A673 (cell line): ENCODE results near the gene ACP5. TPM values are rescaled to one million over a fixed set of nuclear protein-coding genes. Genes with fewer than 3 reads are reported as not detected.

Experiments used
- BruUV-seq: library from RNA; stranded (reverse); fragments of 400-500 nt; replicated peaks from 2 replicates; lab custom pipeline; 2021; lab: Mats Ljungman, UMichigan
- CTCF ChIA-PET: fragments of 300-600 bp; sonication (Branson Sonifier 250); formaldehyde crosslinking; loops from one replicate; lab custom pipeline; 2022; ENCODE audit warnings: antibody characterized with exemption; lab: Charles Lee
- POLR2A ChIA-PET: fragments of 300-600 bp; sonication (Branson Sonifier 250); formaldehyde crosslinking; loops from one replicate; lab custom pipeline; 2022; ENCODE audit warnings: antibody characterized with exemption; ENCODE audit not compliant: low non-redundant PET; lab: Charles Lee
- DNase-seq: peaks from one replicate; pipeline ENCODE4 v3.0.0-alpha.2; 2015; ENCODE audit warnings: low spot score
- H3K27ac ChIP-seq: fragments of 200-600 bp; sonication (generic); 2 replicates; pipeline ENCODE4 v1.5.1; 2016; ENCODE audit warnings: mixed run types, low read depth, mild to moderate bottlenecking, mixed read lengths, antibody characterized with exemption, low read length; ENCODE audit not compliant: poor library complexity, severe bottlenecking
- H3K27me3 ChIP-seq: fragments of 200-600 bp; sonication (generic); replicated peaks from 2 replicates; pipeline ENCODE4 v1.6.1; 2017; ENCODE audit warnings: mixed run types, low read depth, mild to moderate bottlenecking, mixed read lengths, antibody characterized with exemption, low read length; ENCODE audit not compliant: insufficient read depth, poor library complexity
- H3K36me3 ChIP-seq: fragments of 200-600 bp; sonication (generic); 2 replicates; pipeline ENCODE4 v1.6.1; 2016; ENCODE audit warnings: mixed run types, mild to moderate bottlenecking, mixed read lengths, antibody characterized with exemption, low read length; ENCODE audit not compliant: insufficient read depth, poor library complexity, severe bottlenecking
- H3K4me1 ChIP-seq: fragments of 200-600 bp; sonication (generic); 2 replicates; pipeline ENCODE4 v1.6.1; 2017; ENCODE audit warnings: mixed run types, mild to moderate bottlenecking, mixed read lengths, antibody characterized with exemption, low read length; ENCODE audit not compliant: insufficient read depth, poor library complexity, severe bottlenecking
- H3K4me3 ChIP-seq: fragments of 200-600 bp; sonication (generic); 2 replicates; pipeline ENCODE4 v1.5.1; 2016; ENCODE audit warnings: low read depth, mixed run types, mild to moderate bottlenecking, mixed read lengths, low read length; ENCODE audit not compliant: poor library complexity, severe bottlenecking
- H3K9me3 ChIP-seq: fragments of 200-600 bp; sonication (generic); 2 replicates; pipeline ENCODE4 v1.6.1; 2016; ENCODE audit warnings: mixed run types, low read depth, mild to moderate bottlenecking, mixed read lengths, antibody characterized with exemption, low read length; ENCODE audit not compliant: poor library complexity, severe bottlenecking
- CTCF ChIP-seq: fragments of 300-800, 200-600 bp; sonication (generic); conservative IDR thresholded peaks from 2 replicates; pipeline ENCODE4 v1.5.1; 2017; ENCODE audit warnings: low read depth, mild to moderate bottlenecking, antibody characterized with exemption, low read length, moderate library complexity, mixed read lengths
- EZH2 ChIP-seq: fragments of 200-600 bp; sonication (generic); IDR thresholded peaks from 2 replicates; pipeline ENCODE4 v1.6.1; 2017; ENCODE audit warnings: borderline replicate concordance, low read depth, mild to moderate bottlenecking, mixed read lengths, antibody characterized with exemption, low read length; ENCODE audit not compliant: poor library complexity, severe bottlenecking
- intact Hi-C: fragments of 100-400 bp; cut with micrococcal nuclease; formaldehyde crosslinking; loops from one replicate; pipeline ENCODE4 v1.10.0; 2022; ENCODE audit not compliant: unreplicated experiment
- total RNA-seq: library from RNA; stranded (reverse); gene quantifications from 2 replicates; pipeline ENCODE4 v1.2.3, GENCODE V29; 2021

ACP5 gene
- total RNA-seq, 1 experiment from 2014 or later = not detected

- TF ChIP-seq CTCF = no peak
- TF ChIP-seq EZH2 = no peak
- CTCF ChIA-PET = no interaction called here
- no peak for DNase-seq
- intact Hi-C loops = no loop called here
- no peak overlapping the region for H3K27ac ChIP-seq
- no peak overlapping the region for H3K4me3 ChIP-seq
- no TSS peak for BruUV-seq
- POLR2A ChIA-PET = interaction anchor here (0.7 kb wide), 1 partner anchor 36 kb away, joined by 10 read pairs; no protein-coding TSS in a partner anchor
- peaks cover 16% of the 10 kb centered on the region for H3K36me3 ChIP-seq
- no peaks in the 10 kb centered on the region for H3K9me3 ChIP-seq
- H3K27me3 ChIP-seq = no peaks in the 10 kb centered on the region
- no peaks in the 10 kb centered on the region for H3K4me1 ChIP-seq
Observed at GRCh38 chr19:11549386-11549953, 28.0 kb downstream of the ACP5 start.

- Histone ChIP-seq H3K27ac (no peak overlapping the region), H3K36me3 (peaks cover 6% of the 10 kb centered on the region), H3K4me3 (no peak overlapping the region), H3K4me1 (no peaks in the 10 kb centered on the region), H3K27me3 (no peaks in the 10 kb centered on the region), H3K9me3 (no peaks in the 10 kb centered on the region)
- intact Hi-C loops = no loop called here
- BruUV-seq = no TSS peak
- TF ChIP-seq EZH2 = no peak
- POLR2A ChIA-PET = no interaction called here
- CTCF ChIA-PET = interaction anchor here (0.6 kb wide), 1 partner anchor 12 kb away, joined by 4 read pairs; no protein-coding TSS in a partner anchor
- DNase-seq = no peak
Observed at GRCh38 chr19:11547929-11548700, 29.3 kb downstream of the ACP5 start.

GRCh38 chr19:11541238-11541637 lies 36.2 kb downstream of the ACP5 start:
- Histone ChIP-seq H3K4me3 (no peak overlapping the region), H3K4me1 (peaks cover 10% of the 10 kb centered on the region), H3K27me3 (no peaks in the 10 kb centered on the region), H3K36me3 (no peaks in the 10 kb centered on the region), H3K27ac (no peak overlapping the region), H3K9me3 (no peaks in the 10 kb centered on the region)
- TF ChIP-seq EZH2 = no peak
- no peak for TF ChIP-seq CTCF
- BruUV-seq = no TSS peak
- POLR2A ChIA-PET = no interaction called here
- intact Hi-C loops = no loop called here
- CTCF ChIA-PET = no interaction called here
- no peak for DNase-seq
